ENCODE measurements around the gene KIF24. TPM values are rescaled to one million over a fixed set of nuclear protein-coding genes. Genes with fewer than 3 reads are reported as not detected.

The KIF24 gene
- total RNA-seq, 3 donors from 2014 or later (not counting 1 experiment from before 2014, with no cell fraction given), result 0.28 to 0.50 (median 0.30) TPM

GRCh38 chr9:34321451-34321850, 7.6 kb downstream of the KIF24 start:
- no peak for DNase-seq
- H3K36me3 Mint-ChIP-seq, result no peaks in the 10 kb centered on the region
- intact Hi-C loops (cut with micrococcal nuclease), result no loop called here

GRCh38 chr9:34318163-34318790, 10.8 kb downstream of the KIF24 start:
- ATAC-seq, result no peak
- Histone ChIP-seq H3K27ac (ENCODE audit: low read length) (no peak overlapping the region), H3K4me1 (ENCODE audit: control insufficient read depth, insufficient read depth, low read length) (no peaks in the 10 kb centered on the region), H3K4me3 (ENCODE audit: low read length) (no peak overlapping the region), H3K27me3 (ENCODE audit: control insufficient read depth, insufficient read depth, low read length) (no peaks in the 10 kb centered on the region), H3K9me3 (ENCODE audit: control insufficient read depth, insufficient read depth, low read length) (no peaks in the 10 kb centered on the region), H3K36me3 (ENCODE audit: control insufficient read depth, insufficient read depth, low read length) (no peaks in the 10 kb centered on the region)
- DNase-seq, result no peak
- Mint-ChIP-seq H3K9me3 (no peaks in the 10 kb centered on the region), H3K36me3 (no peaks in the 10 kb centered on the region), H3K27me3 (ENCODE audit: low read depth in 2 of 2) (no peaks in the 10 kb centered on the region), H3K4me1 (no peaks in the 10 kb centered on the region), H3K4me3 (no peak overlapping the region), H3K27ac (no peak overlapping the region)
- intact Hi-C loops (cut with micrococcal nuclease), result no loop called here
- TF ChIP-seq, protein P1, sequence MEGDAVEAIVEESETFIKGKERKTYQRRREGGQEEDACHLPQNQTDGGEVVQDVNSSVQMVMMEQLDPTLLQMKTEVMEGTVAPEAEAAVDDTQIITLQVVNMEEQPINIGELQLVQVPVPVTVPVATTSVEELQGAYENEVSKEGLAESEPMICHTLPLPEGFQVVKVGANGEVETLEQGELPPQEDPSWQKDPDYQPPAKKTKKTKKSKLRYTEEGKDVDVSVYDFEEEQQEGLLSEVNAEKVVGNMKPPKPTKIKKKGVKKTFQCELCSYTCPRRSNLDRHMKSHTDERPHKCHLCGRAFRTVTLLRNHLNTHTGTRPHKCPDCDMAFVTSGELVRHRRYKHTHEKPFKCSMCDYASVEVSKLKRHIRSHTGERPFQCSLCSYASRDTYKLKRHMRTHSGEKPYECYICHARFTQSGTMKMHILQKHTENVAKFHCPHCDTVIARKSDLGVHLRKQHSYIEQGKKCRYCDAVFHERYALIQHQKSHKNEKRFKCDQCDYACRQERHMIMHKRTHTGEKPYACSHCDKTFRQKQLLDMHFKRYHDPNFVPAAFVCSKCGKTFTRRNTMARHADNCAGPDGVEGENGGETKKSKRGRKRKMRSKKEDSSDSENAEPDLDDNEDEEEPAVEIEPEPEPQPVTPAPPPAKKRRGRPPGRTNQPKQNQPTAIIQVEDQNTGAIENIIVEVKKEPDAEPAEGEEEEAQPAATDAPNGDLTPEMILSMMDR (IDR thresholded peaks at IDR 0.05), result no peak
- 95% methylated on average over 44 of the region's 44 CpGs for WGBS (ENCODE audit: insufficient coverage)

More at GRCh38 chr9:34321451-34321850, 7.6 kb downstream of the KIF24 start:
- H3K4me1 ChIP-seq (ENCODE audit: control insufficient read depth, insufficient read depth, low read length), result no peaks in the 10 kb centered on the region
- ATAC-seq, result no peak
- H3K36me3 ChIP-seq (ENCODE audit: control insufficient read depth, insufficient read depth, low read length), result no peaks in the 10 kb centered on the region
- Mint-ChIP-seq H3K4me1 (no peaks in the 10 kb centered on the region), H3K9me3 (no peaks in the 10 kb centered on the region), H3K4me3 (no peak overlapping the region), H3K27ac (no peak overlapping the region), H3K27me3 (ENCODE audit: low read depth in 2 of 2) (no peaks in the 10 kb centered on the region)
- H3K27ac ChIP-seq (ENCODE audit: low read length), result no peak overlapping the region
- H3K4me3 ChIP-seq (ENCODE audit: low read length), result no peak overlapping the region
- no peaks in the 10 kb centered on the region for H3K9me3 ChIP-seq (ENCODE audit: control insufficient read depth, insufficient read depth, low read length)
- TF ChIP-seq, protein P1 (IDR thresholded peaks at IDR 0.05), result no peak
- H3K27me3 ChIP-seq (ENCODE audit: control insufficient read depth, insufficient read depth, low read length), result no peaks in the 10 kb centered on the region
- WGBS (ENCODE audit: insufficient coverage), result 73% methylated on average over 7 of the region's 7 CpGs

DNA sequence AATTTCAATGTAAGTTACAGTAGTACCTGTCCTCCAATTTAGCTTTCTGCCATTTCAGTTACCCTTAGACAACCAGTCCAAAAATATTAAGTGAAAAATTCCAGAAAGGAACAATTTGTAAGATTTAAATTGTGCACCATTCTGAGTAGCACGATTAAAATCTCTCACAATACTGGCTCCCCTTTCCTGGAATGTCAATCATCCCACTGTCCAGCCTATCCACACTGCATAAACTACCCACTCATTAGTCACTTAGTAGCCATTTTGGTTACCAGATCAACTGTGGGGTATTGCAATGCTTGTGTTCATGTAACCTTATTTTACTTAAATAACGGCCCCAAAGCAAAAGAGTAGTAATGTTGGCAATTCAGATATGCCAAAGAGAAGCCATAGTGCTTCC, 11.6 kb downstream of the KIF24 start:
- no peak for DNase-seq
- H3K27ac ChIP-seq (ENCODE audit: low read length), result no peak overlapping the region
- no peaks in the 10 kb centered on the region for H3K36me3 Mint-ChIP-seq
- ATAC-seq, result no peak
- 96% methylated on average over 2 of the region's 2 CpGs for WGBS (ENCODE audit: insufficient coverage)
- H3K4me3 ChIP-seq (ENCODE audit: low read length), result no peak overlapping the region
- TF ChIP-seq, protein P1 (IDR thresholded peaks at IDR 0.05), result no peak
- no peak overlapping the region for H3K4me3 Mint-ChIP-seq
- H3K9me3 Mint-ChIP-seq, result no peaks in the 10 kb centered on the region
- no peak overlapping the region for H3K27ac Mint-ChIP-seq
- no peaks in the 10 kb centered on the region for H3K27me3 ChIP-seq (ENCODE audit: control insufficient read depth, insufficient read depth, low read length)
- H3K36me3 ChIP-seq (ENCODE audit: control insufficient read depth, insufficient read depth, low read length), result no peaks in the 10 kb centered on the region
- H3K4me1 ChIP-seq (ENCODE audit: control insufficient read depth, insufficient read depth, low read length), result no peaks in the 10 kb centered on the region
- intact Hi-C loops (cut with micrococcal nuclease), result no loop called here
- H3K9me3 ChIP-seq (ENCODE audit: control insufficient read depth, insufficient read depth, low read length), result no peaks in the 10 kb centered on the region
- H3K27me3 Mint-ChIP-seq (ENCODE audit: low read depth in 2 of 2), result no peaks in the 10 kb centered on the region
- H3K4me1 Mint-ChIP-seq, result no peaks in the 10 kb centered on the region
